ENCODE data around the gene ZC3H10. TPM values are rescaled to one million over a fixed set of nuclear protein-coding genes. Genes with fewer than 3 reads are reported as not detected.

ZC3H10 gene
- total RNA-seq, 2 donors from 2014 or later, result 3.5 to 6.1 TPM

GRCh38 chr12:56164345-56164729, 46.3 kb downstream of the ZC3H10 start:
- H3K9ac ChIP-seq (ENCODE audit: low read depth in 2 of 2, low read length in 2 of 2), result no peak overlapping the region
- DNase-seq, result no peak
- no peak overlapping the region for H3K27ac ChIP-seq
- no peaks in the 10 kb centered on the region for H3K9me3 ChIP-seq
- H3K27me3 ChIP-seq, result no peaks in the 10 kb centered on the region
- no peak for TF ChIP-seq CTCF (IDR thresholded peaks at IDR 0.05)
- no peak overlapping the region for H3K4me3 ChIP-seq
- peaks cover 17% of the 10 kb centered on the region for H3K36me3 ChIP-seq
- peaks cover 5% of the 10 kb centered on the region for H3K4me1 ChIP-seq
- intact Hi-C loops (cut with DNase I), result loop anchor here (5.0 kb wide), 1 partner anchor 37 kb away; the partner anchor contains the start of gene ESYT1

GRCh38 chr12:56165369-56165768, 47.3 kb downstream of the ZC3H10 start:
- Histone ChIP-seq H3K36me3 (peaks cover 17% of the 10 kb centered on the region), H3K27ac (no peak overlapping the region), H3K4me1 (peaks cover under 1% of the 10 kb centered on the region), H3K27me3 (no peaks in the 10 kb centered on the region), H3K9me3 (no peaks in the 10 kb centered on the region), H3K4me3 (no peak overlapping the region), H3K9ac (ENCODE audit: low read depth in 2 of 2, low read length in 2 of 2) (no peak overlapping the region)
- TF ChIP-seq CTCF (IDR thresholded peaks at IDR 0.05), result no peak
- intact Hi-C loops (cut with DNase I), result no loop called here
- no peak for DNase-seq

GRCh38 chr12:56169229-56169759, 51.2 kb downstream of the ZC3H10 start:
- H3K4me1 ChIP-seq, result no peaks in the 10 kb centered on the region
- no peaks in the 10 kb centered on the region for H3K9me3 ChIP-seq
- DNase-seq, result no peak
- intact Hi-C loops (cut with DNase I), result no loop called here
- H3K4me3 ChIP-seq, result no peak overlapping the region
- no peaks in the 10 kb centered on the region for H3K27me3 ChIP-seq
- H3K36me3 ChIP-seq, result peaks cover 27% of the 10 kb centered on the region
- no peak for TF ChIP-seq CTCF (IDR thresholded peaks at IDR 0.05)
- no peak overlapping the region for H3K27ac ChIP-seq
- no peak overlapping the region for H3K9ac ChIP-seq (ENCODE audit: low read depth in 2 of 2, low read length in 2 of 2)

- no peak for TF ChIP-seq CTCF (IDR thresholded peaks at IDR 0.05)
- Histone ChIP-seq H3K9me3 (no peaks in the 10 kb centered on the region), H3K27me3 (no peaks in the 10 kb centered on the region), H3K9ac (ENCODE audit: low read depth in 2 of 2, low read length in 2 of 2) (no peak overlapping the region), H3K27ac (no peak overlapping the region), H3K4me3 (no peak overlapping the region), H3K36me3 (peaks cover 26% of the 10 kb centered on the region), H3K4me1 (no peaks in the 10 kb centered on the region)
- DNase-seq, result no peak
- intact Hi-C loops (cut with DNase I), result no loop called here
Observed at GRCh38 chr12:56172839-56173238, 54.8 kb downstream of the ZC3H10 start.

Other genes starting within 250 kb of the ZC3H10 start
- 10 to 100 TPM; 44.0 to 49.3 TPM for gene PYM1, start 190.4 kb upstream of the ZC3H10 start, total RNA-seq
- gene DGKA, start 187.1 kb upstream of the ZC3H10 start, total RNA-seq, result 10 to 100 TPM; 80.2 to 91.2 TPM
- 1 to 10 TPM; 3.4 to 3.8 TPM for gene PMEL, start 152.2 kb upstream of the ZC3H10 start, total RNA-seq
- 10 to 100 TPM; 20.9 to 48.9 TPM for gene CDK2, start 151.4 kb upstream of the ZC3H10 start, total RNA-seq
- gene RAB5B, start 144.2 kb upstream of the ZC3H10 start, total RNA-seq, result 100 to 1,000 TPM; 112 to 178 TPM
- gene SUOX, start 121.0 kb upstream of the ZC3H10 start, total RNA-seq, result 10 to 100 TPM; 25.8 to 35.8 TPM
- 1 to 10 TPM; 4.7 to 5.6 TPM for gene IKZF4, start 97.2 kb upstream of the ZC3H10 start, total RNA-seq
- 10 to 100 TPM; 53.1 to 80.5 TPM for gene RPS26, start 76.3 kb upstream of the ZC3H10 start, total RNA-seq
- gene ERBB3, start 38.1 kb upstream of the ZC3H10 start, total RNA-seq, result 100 to 1,000 TPM; 158 to 206 TPM
- 100 to 1,000 TPM in 1 of 2 donors, 10 to 100 TPM in 1; 69.6 to 155 TPM for gene PA2G4, start 13.7 kb upstream of the ZC3H10 start, total RNA-seq
- gene RPL41, start 1.6 kb upstream of the ZC3H10 start, total RNA-seq, result 1,000 to 10,000 TPM; 3,248 to 3,669 TPM
- 10 to 100 TPM; 63.9 to 72.8 TPM for gene ESYT1, start 10.0 kb downstream of the ZC3H10 start, total RNA-seq
- gene MYL6B, start 34.3 kb downstream of the ZC3H10 start, total RNA-seq, result 10 to 100 TPM; 18.6 to 19.1 TPM
- gene MYL6, start 40.1 kb downstream of the ZC3H10 start, total RNA-seq, result 1,000 to 10,000 TPM; 1,641 to 1,922 TPM
- gene SMARCC2, start 71.2 kb downstream of the ZC3H10 start, total RNA-seq, result 10 to 100 TPM; 80.1 to 84.2 TPM
- gene RNF41, start 103.7 kb downstream of the ZC3H10 start, total RNA-seq, result 10 to 100 TPM; 29.0 to 36.0 TPM
- gene NABP2, start 106.1 kb downstream of the ZC3H10 start, total RNA-seq, result 10 to 100 TPM; 30.3 to 68.4 TPM
- 100 to 1,000 TPM; 158 to 163 TPM for gene SLC39A5, start 111.8 kb downstream of the ZC3H10 start, total RNA-seq
- gene ANKRD52, start 140.1 kb downstream of the ZC3H10 start, total RNA-seq, result 10 to 100 TPM; 39.3 to 57.7 TPM
- 1 to 10 TPM; 4.2 to 4.5 TPM for gene COQ10A, start 148.7 kb downstream of the ZC3H10 start, total RNA-seq
- 100 to 1,000 TPM; 367 to 437 TPM for gene CS, start 182.1 kb downstream of the ZC3H10 start, total RNA-seq
- gene CNPY2, start 197.7 kb downstream of the ZC3H10 start, total RNA-seq, result 100 to 1,000 TPM in 1 of 2 donors, 10 to 100 TPM in 1; 76.8 to 144 TPM
- 10 to 100 TPM; 48.1 to 68.0 TPM for gene PAN2, start 215.7 kb downstream of the ZC3H10 start, total RNA-seq
- gene IL23A, start 220.6 kb downstream of the ZC3H10 start, total RNA-seq, result under 1 TPM in 1 of 2 donors, not detected in 1; 0.27 TPM
- gene STAT2, start 241.8 kb downstream of the ZC3H10 start, total RNA-seq, result 10 to 100 TPM; 62.6 to 63.2 TPM
- gene APOF, start 244.6 kb downstream of the ZC3H10 start, total RNA-seq, result under 1 TPM in 1 of 2 donors, not detected in 1; 0.15 TPM